Ascending aorta (tissue), 2 donors: Measurements from ENCODE around the gene LCAT. TPM values are rescaled to one million over a fixed set of nuclear protein-coding genes. Genes with fewer than 3 reads are reported as not detected.

Experiments used
- DNase-seq, 2 donors: peaks; one replicate each; pipeline ENCODE4 v3.0.0-alpha.2; 2019; ENCODE audit warnings: low spot score in 2 of 2
- H3K27ac ChIP-seq, 2 donors: fragments of 200-600 bp; sonication (generic); one replicate each; pipeline ENCODE4 v1.5.1; 2016 to 2017; ENCODE audit warnings: mild to moderate bottlenecking in 1 of 2
- H3K27me3 ChIP-seq: fragments of 200-600 bp; sonication (generic); one replicate; pipeline ENCODE4 v1.5.1; 2017
- H3K36me3 ChIP-seq, 2 donors: fragments of 200-600 bp; sonication (generic); one replicate each; pipeline ENCODE4 v1.5.1; 2016
- H3K4me1 ChIP-seq, 2 donors: fragments of 200-600 bp; sonication (generic); one replicate each; pipeline ENCODE4 v1.5.1; 2016 to 2017; ENCODE audit warnings: mild to moderate bottlenecking in 1 of 2
- H3K4me3 ChIP-seq, 2 donors: fragments of 200-600 bp; sonication (generic); one replicate each; pipeline ENCODE4 v1.5.1; 2016 to 2017; ENCODE audit warnings: mild to moderate bottlenecking in 1 of 2
- H3K9me3 ChIP-seq, 2 donors: fragments of 200-600 bp; sonication (generic); one replicate each; pipeline ENCODE4 v1.5.1; 2016
- CTCF ChIP-seq, 3 experiments: fragments of 200-600 bp in 2 of 3; fragments of 450-650 bp in 1 of 3; sonication (generic) in 2 of 3; IDR thresholded peaks; one replicate each; pipeline ENCODE4 v1.5.1; 2016 to 2019; ENCODE audit warnings: antibody characterized with exemption in 3 of 3, mild to moderate bottlenecking in 1 of 3, moderate library complexity in 1 of 3
- intact Hi-C: fragments of 100-400 bp; cut with DNase I; formaldehyde crosslinking; loops from one replicate; pipeline ENCODE4 v1.15.1; 2023
- total RNA-seq: library from RNA; depleted of rRNA; stranded (reverse); fragments of >200 nt; gene quantifications from one replicate; pipeline ENCODE4 v1.1.0, GENCODE V29; 2016

The LCAT gene
- total RNA-seq, 1 donor from 2014 or later: 6.6 TPM

GRCh38 chr16:67946966-67947558 lies 3.1 kb upstream of the LCAT start:
- TF ChIP-seq CTCF (IDR thresholded peaks at IDR 0.05): no peak
- Histone ChIP-seq H3K27ac (no peak overlapping the region), H3K4me1 (peaks cover 5 to 13% of the 10 kb centered on the region in 2 donors), H3K36me3 (peaks cover 81 to 89% of the 10 kb centered on the region in 2 donors), H3K9me3 (no peaks in the 10 kb centered on the region), H3K4me3 (no peak overlapping the region), H3K27me3 (no peaks in the 10 kb centered on the region)
- intact Hi-C loops: loop anchor here (10.0 kb wide), 1 partner anchor 1022 kb away; the partner anchor contains the start of gene RRAD
- DNase-seq: no peak

- H3K4me3 ChIP-seq: no peak overlapping the region
- H3K4me1 ChIP-seq: peaks cover 5 to 13% of the 10 kb centered on the region in 2 donors
- intact Hi-C loops: loop anchor here (10.0 kb wide), 1 partner anchor 1021 kb away; the partner anchor contains the start of gene RRAD
- H3K36me3 ChIP-seq: peaks cover 79 to 86% of the 10 kb centered on the region in 2 donors
- no peak for DNase-seq
- no peaks in the 10 kb centered on the region for H3K9me3 ChIP-seq
- no peak overlapping the region for H3K27ac ChIP-seq
- no peaks in the 10 kb centered on the region for H3K27me3 ChIP-seq
- TF ChIP-seq CTCF (IDR thresholded peaks at IDR 0.05): no peak
These were observed 2.2 kb upstream of the LCAT start for GRCh38 chr16:67946128-67946569.

- Histone ChIP-seq H3K4me1 (peaks cover 5 to 13% of the 10 kb centered on the region in 2 donors), H3K27me3 (no peaks in the 10 kb centered on the region), H3K27ac (peak overlapping the region in 1 of 2 donors; percentile 86), H3K36me3 (peaks cover 72 to 82% of the 10 kb centered on the region in 2 donors), H3K4me3 (no peak overlapping the region), H3K9me3 (no peaks in the 10 kb centered on the region)
- DNase-seq: no peak
- no peak for TF ChIP-seq CTCF (IDR thresholded peaks at IDR 0.05)
- intact Hi-C loops: loop anchor here (10.0 kb wide), 1 partner anchor 1021 kb away; the partner anchor contains the start of gene RRAD
These were observed 1.5 kb upstream of the LCAT start for GRCh38 chr16:67945392-67945933.

- intact Hi-C loops: loop anchor here (5.0 to 10.0 kb wide), 2 partner anchors 128 to 1020 kb away; partner anchors contain the start of gene RRAD
- DNase-seq: no peak
- H3K27ac ChIP-seq: peak overlapping the region; percentile 81 to 86
- H3K4me1 ChIP-seq: peaks cover 5 to 13% of the 10 kb centered on the region in 2 donors
- no peak for TF ChIP-seq CTCF (IDR thresholded peaks at IDR 0.05)
- peaks cover 66 to 82% of the 10 kb centered on the region in 2 donors for H3K36me3 ChIP-seq
- H3K4me3 ChIP-seq: no peak overlapping the region
- no peaks in the 10 kb centered on the region for H3K9me3 ChIP-seq
- H3K27me3 ChIP-seq: no peaks in the 10 kb centered on the region
These were observed 921 bp upstream of the LCAT start for GRCh38 chr16:67944690-67945391.

GRCh38 chr16:67943256-67943618 lies 683 bp downstream of the LCAT start:
- Histone ChIP-seq H3K4me1 (peaks cover 5 to 13% of the 10 kb centered on the region in 2 donors), H3K4me3 (peak overlapping the region in 1 of 2 donors; percentile 1), H3K27me3 (no peaks in the 10 kb centered on the region), H3K27ac (peak overlapping the region; percentile 81 to 86), H3K9me3 (no peaks in the 10 kb centered on the region), H3K36me3 (peaks cover 50 to 73% of the 10 kb centered on the region in 2 donors)
- intact Hi-C loops: loop anchor here (5.0 to 10.0 kb wide), 2 partner anchors 126 to 1018 kb away; partner anchors contain the start of gene RRAD
- no peak for TF ChIP-seq CTCF (IDR thresholded peaks at IDR 0.05)
- no peak for DNase-seq
